Measurements from ENCODE around the gene ITPR3.
"Not testable (repeated sequence)": the region's sequence is repeated elsewhere in the genome, so short reads cannot be mapped to it uniquely, and the experiment has no call there.

ITPR3 gene

GRCh38 chr6:33591424-33592032, 29.6 kb upstream of the ITPR3 start:
- no peak for DNase-seq

- DNase-seq: no peak
Observed at GRCh38 chr6:33592280-33592594, 28.9 kb upstream of the ITPR3 start.

- no peak for DNase-seq
Observed at GRCh38 chr6:33592595-33593413, 28.3 kb upstream of the ITPR3 start.

DNA sequence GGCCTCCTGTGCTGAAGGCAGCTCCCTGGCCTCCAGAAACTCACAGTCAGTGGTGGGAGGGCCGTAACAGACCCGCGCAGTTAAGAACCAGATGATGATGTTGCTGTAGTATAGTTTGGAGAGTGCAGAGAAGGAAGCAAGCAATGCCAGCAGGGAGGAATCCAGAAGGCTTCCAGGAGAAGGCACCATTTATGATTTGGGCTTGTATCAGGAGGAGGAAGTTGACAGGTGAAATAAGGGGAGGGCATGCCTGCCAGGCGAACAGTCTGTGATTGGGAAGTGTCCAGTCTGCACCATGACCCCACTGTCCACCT, 27.8 kb upstream of the ITPR3 start:
- DNase-seq: no peak

DNA sequence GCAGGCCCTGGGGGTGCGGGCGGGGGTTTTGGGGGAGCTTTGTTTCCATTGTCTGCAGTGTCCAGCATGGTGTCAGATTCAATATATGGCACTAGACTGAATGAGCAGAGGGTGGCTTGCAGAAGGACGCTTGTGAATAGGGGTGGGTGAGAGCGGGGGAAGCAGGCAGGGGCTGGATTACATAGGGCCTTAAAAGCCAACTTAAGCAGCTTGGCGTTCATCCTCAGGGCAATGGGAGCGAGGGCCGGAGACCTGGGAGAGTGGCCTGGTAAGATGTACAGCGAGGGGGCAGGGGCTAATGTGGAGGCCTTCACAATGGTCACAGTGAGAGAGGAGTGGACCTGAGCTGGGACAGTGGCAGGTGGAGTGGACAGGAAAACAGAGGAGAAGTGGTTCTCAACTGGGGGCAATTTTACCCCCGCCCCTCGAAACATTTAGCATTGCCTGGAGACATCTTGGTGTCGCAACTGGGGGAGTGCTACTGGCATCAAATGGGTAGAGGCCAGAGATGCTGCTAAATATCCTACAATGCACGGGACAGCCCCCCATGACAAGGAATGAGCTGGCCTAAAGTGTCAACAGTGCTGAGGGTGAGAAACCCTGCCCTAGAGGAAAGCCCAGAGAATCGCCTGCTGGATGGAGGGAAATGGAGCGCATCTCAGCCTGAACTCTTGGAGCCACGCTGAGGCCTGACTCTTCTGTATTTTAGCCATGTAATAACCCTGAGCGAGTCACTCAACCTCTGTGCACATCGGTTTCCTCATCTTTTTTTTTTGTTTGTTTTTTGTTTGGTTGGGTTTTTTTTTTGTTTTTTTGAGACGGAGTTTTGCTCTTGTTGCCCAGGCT, 25.9 kb upstream of the ITPR3 start:
- DNase-seq: no peak

GRCh38 chr6:33596894-33597293, 24.2 kb upstream of the ITPR3 start:
- not testable (repeated sequence) for DNase-seq

- no peak for DNase-seq
Observed at GRCh38 chr6:33597551-33598322, 23.4 kb upstream of the ITPR3 start.

DNA sequence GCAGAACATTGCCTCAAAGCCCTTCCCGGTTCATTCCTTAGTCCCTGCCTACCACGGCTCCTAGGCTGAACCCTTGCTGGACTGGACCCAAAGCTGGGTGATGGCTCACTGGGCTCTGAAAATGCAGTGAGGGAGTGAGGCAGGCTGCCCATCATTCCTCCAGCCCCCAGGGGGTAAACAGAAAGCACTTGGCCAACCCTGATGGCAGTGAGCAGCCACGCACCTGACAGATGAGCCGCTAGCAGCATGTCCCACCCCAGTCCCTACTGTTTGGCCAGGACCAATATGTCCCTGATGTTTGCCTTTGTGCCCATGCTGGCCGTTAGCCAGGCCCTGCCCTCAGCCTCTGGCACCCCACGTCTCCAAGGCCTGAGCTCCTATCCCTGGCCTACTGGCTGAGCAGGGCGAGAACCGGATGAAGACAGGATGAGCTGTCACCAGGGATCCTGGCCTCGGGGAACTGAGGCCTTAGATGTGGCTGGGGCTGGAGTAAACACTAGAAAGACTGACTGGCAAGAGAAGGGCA, 21.6 kb upstream of the ITPR3 start:
- DNase-seq: no peak

GRCh38 chr6:33600761-33601160, 20.4 kb upstream of the ITPR3 start:
- no peak for DNase-seq

GRCh38 chr6:33602180-33602579, 18.9 kb upstream of the ITPR3 start:
- DNase-seq: no peak

- DNase-seq: peak; percentile 37
Observed at GRCh38 chr6:33604941-33605854, 15.9 kb upstream of the ITPR3 start.

DNA sequence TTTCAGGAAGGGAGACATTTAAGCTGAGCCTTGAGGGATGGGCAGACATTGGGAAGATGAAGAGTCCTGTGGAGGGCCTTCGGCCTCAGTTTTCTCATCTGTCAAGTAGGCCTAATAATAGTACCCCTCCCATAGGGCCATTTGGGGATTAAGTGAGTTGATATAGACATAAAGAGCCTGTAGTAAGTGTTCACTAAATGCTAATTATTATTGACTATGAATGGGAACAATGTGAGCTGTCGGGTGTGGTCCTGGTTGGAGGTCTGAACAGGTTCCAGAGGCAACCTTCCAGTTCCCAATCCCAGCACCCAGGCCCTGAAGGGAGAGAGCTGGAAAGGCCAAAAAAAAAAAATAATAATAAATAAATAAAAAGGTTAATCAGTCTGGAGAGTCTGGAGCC, 14.5 kb upstream of the ITPR3 start:
- no peak for DNase-seq

GRCh38 chr6:33607126-33607783, 13.9 kb upstream of the ITPR3 start:
- DNase-seq: no peak

GRCh38 chr6:33607784-33608161, 13.3 kb upstream of the ITPR3 start:
- DNase-seq: no peak

DNA sequence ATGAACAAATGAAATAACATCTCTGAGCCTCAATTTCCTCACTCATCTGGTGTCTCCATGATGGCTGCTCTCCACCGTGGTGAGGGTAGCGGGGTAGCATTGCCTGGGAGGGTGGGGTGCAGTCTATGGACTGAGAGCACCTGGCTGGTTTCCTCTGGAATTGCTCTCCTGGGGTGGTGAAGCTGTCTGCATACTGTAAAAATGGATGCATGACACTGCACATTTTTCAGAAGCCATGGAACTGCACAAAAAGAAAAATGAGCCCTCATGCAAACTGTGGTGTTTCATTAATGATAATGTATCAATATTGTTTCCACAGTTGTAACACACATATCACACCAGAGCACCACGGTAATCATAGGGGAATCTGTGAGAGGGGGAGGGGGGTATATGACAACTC, 12.1 kb upstream of the ITPR3 start:
- DNase-seq: no peak

- no peak for DNase-seq
Observed at GRCh38 chr6:33609528-33609927, 11.6 kb upstream of the ITPR3 start.

GRCh38 chr6:33610067-33610466, 11.1 kb upstream of the ITPR3 start:
- no peak for DNase-seq

- no peak for DNase-seq
Observed at GRCh38 chr6:33610779-33611732, 10.1 kb upstream of the ITPR3 start.

DNA sequence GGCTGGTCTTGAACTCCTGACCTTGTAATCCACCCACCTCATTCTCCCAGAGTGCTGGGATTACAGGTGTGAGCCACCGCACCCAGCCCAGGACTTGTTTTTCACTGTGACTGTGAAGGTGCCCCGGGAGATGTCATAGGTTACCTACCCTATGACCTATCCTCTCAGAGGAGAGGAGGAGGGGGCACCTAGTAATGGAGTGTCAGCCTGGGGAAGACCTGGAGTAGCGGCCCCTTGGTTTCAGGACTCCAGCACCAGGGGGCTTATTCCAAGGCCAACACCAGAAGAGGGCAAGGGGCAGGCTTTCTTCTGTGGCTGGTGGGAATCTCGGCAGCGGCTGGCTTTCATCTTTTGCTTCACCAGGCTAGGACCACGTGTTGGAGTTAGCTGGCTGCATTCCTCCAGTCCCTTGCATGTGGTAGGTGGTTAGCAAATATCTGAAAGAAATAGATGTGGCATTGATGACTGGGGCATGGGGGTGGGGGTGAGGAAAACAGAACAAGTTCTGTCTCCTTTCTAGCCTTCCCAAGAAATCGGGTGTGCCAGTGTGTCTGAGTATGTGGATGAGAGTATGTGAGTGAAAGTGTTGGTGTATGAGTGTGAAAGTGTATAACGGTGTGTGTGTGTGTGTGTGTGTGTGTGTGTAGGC, 7.9 kb upstream of the ITPR3 start:
- DNase-seq: no peak

- no peak for DNase-seq
Observed at GRCh38 chr6:33613795-33614168, 7.3 kb upstream of the ITPR3 start.

Measured in inflammatory macrophage treated with lipopolysaccharide for 4 hours (primary cell).